ENCODE data around the gene MGMT. TPM values are rescaled to one million over a fixed set of nuclear protein-coding genes. Genes with fewer than 3 reads are reported as not detected.

MGMT gene
- total RNA-seq, 3 donors from 2014 or later, result 13.2 to 14.6 (median 14.4) TPM

GRCh38 chr10:129605266-129605985 lies 138.4 kb downstream of the MGMT start:
- H3K4me3 Mint-ChIP-seq, result no peak overlapping the region
- no peaks in the 10 kb centered on the region for H3K27me3 Mint-ChIP-seq (ENCODE audit: low read depth)
- H3K36me3 Mint-ChIP-seq (ENCODE audit: insufficient read depth), result peaks cover 14% of the 10 kb centered on the region
- H3K9me3 Mint-ChIP-seq, result no peaks in the 10 kb centered on the region
- DNase-seq (no peak), ATAC-seq (no peak)
- H3K4me1 Mint-ChIP-seq (ENCODE audit: low read depth), result no peaks in the 10 kb centered on the region

- Mint-ChIP-seq H3K9me3 (no peaks in the 10 kb centered on the region), H3K4me3 (no peak overlapping the region), H3K36me3 (ENCODE audit: insufficient read depth) (peaks cover 15% of the 10 kb centered on the region), H3K27me3 (ENCODE audit: low read depth) (no peaks in the 10 kb centered on the region), H3K4me1 (ENCODE audit: low read depth) (no peaks in the 10 kb centered on the region)
- ATAC-seq (no peak), DNase-seq (no peak)
Observed at GRCh38 chr10:129605986-129606518, 139.0 kb downstream of the MGMT start.

GRCh38 chr10:129607607-129608109 lies 140.6 kb downstream of the MGMT start:
- H3K4me3 Mint-ChIP-seq, result no peak overlapping the region
- peaks cover 24% of the 10 kb centered on the region for H3K36me3 Mint-ChIP-seq (ENCODE audit: insufficient read depth)
- no peaks in the 10 kb centered on the region for H3K4me1 Mint-ChIP-seq (ENCODE audit: low read depth)
- no peaks in the 10 kb centered on the region for H3K9me3 Mint-ChIP-seq
- ATAC-seq (no peak), DNase-seq (no peak)
- H3K27me3 Mint-ChIP-seq (ENCODE audit: low read depth), result no peaks in the 10 kb centered on the region

DNA sequence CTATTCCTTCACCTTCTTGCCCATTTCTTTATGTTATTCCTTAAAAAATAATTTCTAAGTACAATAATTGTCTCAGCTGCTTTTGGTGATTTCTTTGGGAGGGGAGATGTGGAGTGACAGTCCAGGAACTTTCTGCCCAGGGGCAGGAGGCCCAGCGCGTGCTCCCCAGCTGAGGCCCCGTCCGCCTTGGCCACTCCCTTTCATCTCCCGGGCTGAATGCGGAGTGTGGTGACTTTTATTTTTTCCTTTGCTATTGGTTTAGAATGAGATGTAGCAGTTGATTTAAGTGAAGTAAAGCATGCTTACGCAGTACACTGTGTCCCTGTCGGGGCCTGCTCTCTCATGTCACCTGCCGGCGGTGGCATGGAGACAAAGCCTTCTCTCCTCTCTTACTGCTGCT lies 141.6 kb downstream of the MGMT start:
- DNase-seq (no peak), ATAC-seq (no peak)
- Mint-ChIP-seq H3K4me3 (no peak overlapping the region), H3K27me3 (ENCODE audit: low read depth) (no peaks in the 10 kb centered on the region), H3K9me3 (no peaks in the 10 kb centered on the region), H3K36me3 (ENCODE audit: insufficient read depth) (peaks cover 27% of the 10 kb centered on the region), H3K4me1 (ENCODE audit: low read depth) (no peaks in the 10 kb centered on the region)

- Mint-ChIP-seq H3K4me3 (no peak overlapping the region), H3K36me3 (ENCODE audit: insufficient read depth) (peaks cover 28% of the 10 kb centered on the region), H3K9me3 (no peaks in the 10 kb centered on the region), H3K4me1 (ENCODE audit: low read depth) (no peaks in the 10 kb centered on the region), H3K27me3 (ENCODE audit: low read depth) (no peaks in the 10 kb centered on the region)
- no peak for DNase-seq
- ATAC-seq, result no peak
Observed at GRCh38 chr10:129609551-129609950, 142.5 kb downstream of the MGMT start.

- ATAC-seq, result no peak
- peaks cover 29% of the 10 kb centered on the region for H3K36me3 Mint-ChIP-seq (ENCODE audit: insufficient read depth)
- peaks cover 5% of the 10 kb centered on the region for H3K4me1 Mint-ChIP-seq (ENCODE audit: low read depth)
- no peak overlapping the region for H3K4me3 Mint-ChIP-seq
- DNase-seq, result no peak
- peaks cover 3% of the 10 kb centered on the region for H3K9me3 Mint-ChIP-seq
- H3K27me3 Mint-ChIP-seq (ENCODE audit: low read depth), result no peaks in the 10 kb centered on the region
Observed at GRCh38 chr10:129612481-129613109, 145.6 kb downstream of the MGMT start.

GRCh38 chr10:129613377-129613980 lies 146.4 kb downstream of the MGMT start:
- Mint-ChIP-seq H3K27me3 (ENCODE audit: low read depth) (no peaks in the 10 kb centered on the region), H3K36me3 (ENCODE audit: insufficient read depth) (peaks cover 24% of the 10 kb centered on the region), H3K4me3 (no peak overlapping the region), H3K4me1 (ENCODE audit: low read depth) (peaks cover 5% of the 10 kb centered on the region), H3K9me3 (peaks cover 3% of the 10 kb centered on the region)
- ATAC-seq, result no peak
- DNase-seq, result no peak

DNA sequence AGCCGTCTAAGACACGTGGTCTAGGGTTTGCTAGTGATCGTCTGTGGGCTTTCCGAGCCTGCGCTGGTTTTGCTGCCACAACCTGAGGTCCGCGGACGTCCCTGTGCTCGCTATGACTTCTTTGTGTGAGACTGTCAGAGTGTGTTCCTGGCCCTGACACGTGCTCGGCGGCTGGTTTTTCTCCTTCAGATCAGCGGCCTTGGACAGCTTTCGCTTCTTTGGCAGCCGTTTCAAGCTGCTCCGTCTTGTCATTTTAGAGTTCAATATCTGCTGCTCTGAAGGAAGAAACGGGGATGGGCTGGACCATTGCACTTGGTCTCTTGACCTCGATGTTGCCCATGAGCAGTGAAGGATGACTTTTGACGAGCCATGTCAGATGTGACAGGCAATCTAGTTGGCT lies 147.3 kb downstream of the MGMT start:
- peaks cover 3% of the 10 kb centered on the region for H3K9me3 Mint-ChIP-seq
- no peaks in the 10 kb centered on the region for H3K27me3 Mint-ChIP-seq (ENCODE audit: low read depth)
- ATAC-seq (no peak), DNase-seq (no peak)
- H3K4me1 Mint-ChIP-seq (ENCODE audit: low read depth), result peaks cover 5% of the 10 kb centered on the region
- H3K36me3 Mint-ChIP-seq (ENCODE audit: insufficient read depth), result peaks cover 24% of the 10 kb centered on the region
- H3K4me3 Mint-ChIP-seq, result no peak overlapping the region

- no peak overlapping the region for H3K4me3 Mint-ChIP-seq
- ATAC-seq, result no peak
Observed at GRCh38 chr10:129615381-129615780, 148.3 kb downstream of the MGMT start.

GRCh38 chr10:129615921-129616525 lies 149.0 kb downstream of the MGMT start:
- Mint-ChIP-seq H3K36me3 (ENCODE audit: insufficient read depth) (peaks cover 24% of the 10 kb centered on the region), H3K27me3 (ENCODE audit: low read depth) (no peaks in the 10 kb centered on the region), H3K4me3 (no peak overlapping the region), H3K9me3 (peaks cover 3% of the 10 kb centered on the region), H3K4me1 (ENCODE audit: low read depth) (peaks cover 5% of the 10 kb centered on the region)
- no peak for DNase-seq
- ATAC-seq, result no peak

More at GRCh38 chr10:129615381-129615780, 148.3 kb downstream of the MGMT start:
- DNase-seq, result no peak
- Mint-ChIP-seq H3K9me3 (peaks cover 3% of the 10 kb centered on the region), H3K27me3 (ENCODE audit: low read depth) (no peaks in the 10 kb centered on the region), H3K4me1 (ENCODE audit: low read depth) (peaks cover 5% of the 10 kb centered on the region), H3K36me3 (ENCODE audit: insufficient read depth) (peaks cover 24% of the 10 kb centered on the region)

DNA sequence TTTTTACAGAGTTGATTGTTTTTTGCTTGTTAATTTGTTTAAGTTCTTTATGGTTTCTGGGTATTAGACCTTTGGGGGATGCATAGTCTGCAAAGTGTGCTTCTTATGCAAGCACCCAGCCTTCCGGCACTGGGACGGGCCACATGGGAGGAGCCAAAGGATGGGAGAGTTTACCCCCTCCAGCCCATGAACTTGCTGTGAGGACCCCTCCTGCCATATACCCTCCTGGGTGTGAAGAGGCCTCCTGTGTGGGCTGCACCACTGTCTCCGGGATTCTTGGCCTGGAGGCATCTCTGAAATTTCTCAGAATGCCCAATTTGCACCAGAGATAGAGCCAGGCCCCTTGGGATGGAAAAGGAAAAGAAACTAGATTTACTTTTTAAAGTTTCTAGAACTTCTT lies 150.7 kb downstream of the MGMT start:
- ATAC-seq (no peak), DNase-seq (no peak)
- H3K27me3 Mint-ChIP-seq (ENCODE audit: low read depth), result no peaks in the 10 kb centered on the region
- peaks cover 23% of the 10 kb centered on the region for H3K36me3 Mint-ChIP-seq (ENCODE audit: insufficient read depth)
- peaks cover 7% of the 10 kb centered on the region for H3K9me3 Mint-ChIP-seq
- H3K4me3 Mint-ChIP-seq, result no peak overlapping the region
- peaks cover 7% of the 10 kb centered on the region for H3K4me1 Mint-ChIP-seq (ENCODE audit: low read depth)

DNA sequence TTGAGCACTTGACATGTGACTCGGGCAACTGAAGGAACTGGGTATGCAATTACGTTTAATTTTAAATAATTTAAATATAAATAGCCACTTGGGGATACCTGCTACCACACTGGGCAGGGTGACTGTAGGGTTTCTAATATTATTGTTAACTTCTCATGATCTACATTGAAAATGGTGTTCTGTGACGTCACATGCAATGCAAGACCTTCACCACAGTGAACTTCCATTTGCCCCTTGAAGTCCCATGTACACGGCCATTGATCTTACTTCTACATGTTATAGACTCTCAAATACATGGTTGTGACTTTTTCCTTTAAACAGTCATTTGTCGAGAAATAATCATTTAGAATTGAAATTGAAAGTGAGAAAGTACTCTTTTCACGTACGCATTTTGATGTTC lies 154.0 kb downstream of the MGMT start:
- Mint-ChIP-seq H3K36me3 (ENCODE audit: insufficient read depth) (peaks cover 18% of the 10 kb centered on the region), H3K27me3 (ENCODE audit: low read depth) (no peaks in the 10 kb centered on the region), H3K9me3 (peaks cover 7% of the 10 kb centered on the region), H3K4me3 (no peak overlapping the region), H3K4me1 (ENCODE audit: low read depth) (peaks cover 4% of the 10 kb centered on the region)
- ATAC-seq, result no peak
- no peak for DNase-seq

DNA sequence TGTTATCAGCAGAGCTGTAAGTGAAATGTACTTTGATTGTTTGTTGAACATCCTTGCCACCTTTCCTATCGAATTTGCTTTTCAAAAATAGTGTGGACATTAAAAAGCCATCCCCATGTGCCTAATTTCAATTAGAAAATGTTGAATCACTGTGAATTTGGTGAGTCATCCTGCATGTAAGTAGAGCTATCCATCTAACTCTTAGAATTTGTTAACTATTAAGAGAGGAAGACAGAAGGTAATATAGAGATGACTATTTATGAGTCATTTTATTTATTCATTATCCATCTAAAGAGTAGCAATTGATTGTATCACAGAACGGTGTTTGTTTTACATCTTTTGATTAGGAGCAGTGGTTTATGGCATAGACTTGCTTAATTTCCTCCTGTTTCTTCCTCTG lies 154.7 kb downstream of the MGMT start:
- H3K9me3 Mint-ChIP-seq, result peaks cover 7% of the 10 kb centered on the region
- peaks cover 2% of the 10 kb centered on the region for H3K4me1 Mint-ChIP-seq (ENCODE audit: low read depth)
- ATAC-seq (no peak), DNase-seq (no peak)
- no peaks in the 10 kb centered on the region for H3K27me3 Mint-ChIP-seq (ENCODE audit: low read depth)
- peaks cover 18% of the 10 kb centered on the region for H3K36me3 Mint-ChIP-seq (ENCODE audit: insufficient read depth)
- H3K4me3 Mint-ChIP-seq, result no peak overlapping the region

DNA sequence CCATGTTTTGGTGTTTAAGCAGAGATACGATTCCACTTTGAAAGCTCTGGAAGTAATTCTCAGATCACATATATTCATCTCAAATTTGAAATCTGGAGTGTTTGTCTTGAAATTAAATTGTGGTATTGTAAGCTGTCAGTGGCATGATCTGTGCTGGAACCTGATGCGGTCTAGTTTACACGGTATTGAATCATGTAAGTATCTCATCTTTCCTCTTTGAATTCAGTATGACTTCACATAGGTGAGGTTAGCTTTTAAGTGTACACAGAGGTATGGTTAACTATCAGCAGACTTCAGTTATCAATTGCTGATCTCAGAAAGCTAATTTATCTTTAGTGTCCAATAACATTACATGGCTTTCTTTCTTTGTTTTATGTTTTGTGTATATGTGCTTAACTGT lies 155.2 kb downstream of the MGMT start:
- H3K4me1 Mint-ChIP-seq (ENCODE audit: low read depth), result peaks cover 6% of the 10 kb centered on the region
- no peaks in the 10 kb centered on the region for H3K27me3 Mint-ChIP-seq (ENCODE audit: low read depth)
- no peak for ATAC-seq
- H3K9me3 Mint-ChIP-seq, result peaks cover 3% of the 10 kb centered on the region
- H3K36me3 Mint-ChIP-seq (ENCODE audit: insufficient read depth), result peaks cover 18% of the 10 kb centered on the region
- no peak overlapping the region for H3K4me3 Mint-ChIP-seq
- DNase-seq, result no peak

All from activated T-cell treated with anti-CD3 and anti-CD28 coated beads, Interleukin-2, amount 50 U/mL, for 4 hours (primary cell).